Measurements from ENCODE around the gene PIP5K1A.
"Not testable (repeated sequence)": the region's sequence is repeated elsewhere in the genome, so short reads cannot be mapped to it uniquely, and the experiment has no call there.

The PIP5K1A gene

GRCh38 chr1:151193856-151194255, 4.5 kb upstream of the PIP5K1A start:
- no peak for DNase-seq

GRCh38 chr1:151194894-151195594, 3.3 kb upstream of the PIP5K1A start:
- not testable (repeated sequence) for DNase-seq

GRCh38 chr1:151196292-151196800, 2.0 kb upstream of the PIP5K1A start:
- peak; percentile 62 for DNase-seq

GRCh38 chr1:151197863-151198253, 494 bp upstream of the PIP5K1A start:
- DNase-seq = peak; percentile 7

GRCh38 chr1:151199873-151200581, 1.7 kb downstream of the PIP5K1A start:
- peak; percentile 52 for DNase-seq

- not testable (repeated sequence) for DNase-seq
Measured at GRCh38 chr1:151205381-151205965, 7.1 kb downstream of the PIP5K1A start.

DNA sequence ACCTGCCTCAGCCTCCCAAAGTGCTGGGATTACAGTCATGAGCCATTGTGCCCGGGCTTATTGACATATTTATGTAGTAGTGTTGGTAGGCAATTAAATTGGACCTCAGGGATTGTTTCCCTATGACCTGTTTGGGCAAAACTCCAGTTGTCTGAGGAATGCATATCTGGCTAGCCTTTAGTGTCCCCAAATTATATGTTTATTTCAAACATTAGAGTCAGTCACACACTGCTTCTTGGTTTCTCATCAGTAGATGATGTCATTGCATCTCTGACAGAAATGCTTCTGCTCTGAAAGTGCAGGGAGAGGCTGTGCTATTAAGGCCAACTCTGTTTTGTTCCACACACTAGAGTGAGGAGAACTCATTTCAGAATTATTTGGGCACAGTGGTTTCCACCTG, 12.5 kb downstream of the PIP5K1A start:
- DNase-seq = no peak

- DNase-seq = peak; percentile 4
Measured at GRCh38 chr1:151211972-151212705, 13.8 kb downstream of the PIP5K1A start.

DNA sequence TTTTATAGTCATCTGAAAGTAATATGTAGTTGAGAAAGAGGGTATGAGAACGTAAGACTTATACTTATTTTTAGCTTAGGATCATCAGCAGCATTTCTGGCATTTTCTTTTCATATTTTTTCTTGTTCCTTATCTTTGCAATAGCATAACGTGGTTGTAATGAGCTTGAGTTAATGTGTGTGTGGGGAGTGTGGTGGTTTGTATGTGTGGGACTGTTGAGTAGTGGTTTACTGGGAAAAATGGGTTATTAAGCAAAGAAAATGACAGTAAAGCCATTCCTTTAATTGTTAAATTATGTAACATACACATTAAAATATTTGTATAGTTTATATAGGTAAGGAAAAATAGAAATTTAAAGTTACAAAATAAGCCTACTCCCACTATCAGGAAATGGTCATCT, 15.2 kb downstream of the PIP5K1A start:
- DNase-seq = no peak

DNA sequence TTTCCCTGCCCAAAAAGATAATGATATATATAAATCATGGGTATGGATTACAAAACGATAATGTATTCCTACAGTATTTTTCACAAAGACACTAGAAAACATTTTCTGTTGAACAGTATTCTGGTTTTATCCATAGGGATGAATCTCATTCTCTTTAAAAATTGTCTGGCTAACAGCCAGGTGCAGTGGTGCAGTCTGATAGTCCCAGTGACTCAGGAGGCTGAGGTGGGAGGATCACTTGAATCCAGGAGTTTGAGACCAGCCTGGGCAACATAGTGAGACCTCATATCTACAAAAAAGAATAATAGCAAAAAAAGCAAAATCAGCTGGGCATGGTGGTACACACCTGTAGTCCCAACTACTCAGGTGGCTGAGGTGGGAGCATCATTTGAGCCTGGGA, 23.3 kb downstream of the PIP5K1A start:
- no peak for DNase-seq

- DNase-seq = no peak
Measured at GRCh38 chr1:151222130-151222529, 23.8 kb downstream of the PIP5K1A start.

GRCh38 chr1:151235235-151235634, 36.9 kb downstream of the PIP5K1A start:
- no peak for DNase-seq

- no peak for DNase-seq
Measured at GRCh38 chr1:151237678-151238466, 39.5 kb downstream of the PIP5K1A start.

DNA sequence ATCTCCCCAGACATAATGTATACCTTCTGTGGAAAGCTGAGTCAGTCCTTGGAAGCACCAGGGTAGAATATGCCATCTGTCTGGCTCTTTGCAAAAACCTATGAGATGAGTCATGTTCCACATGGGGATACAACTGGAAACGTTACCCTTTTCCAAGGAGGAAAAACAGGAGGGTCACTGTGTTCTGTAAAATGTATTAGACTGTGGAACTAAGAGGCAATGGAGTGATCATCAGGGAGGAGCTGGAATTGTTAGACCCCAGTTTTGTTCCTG, 40.1 kb downstream of the PIP5K1A start:
- DNase-seq = no peak

DNA sequence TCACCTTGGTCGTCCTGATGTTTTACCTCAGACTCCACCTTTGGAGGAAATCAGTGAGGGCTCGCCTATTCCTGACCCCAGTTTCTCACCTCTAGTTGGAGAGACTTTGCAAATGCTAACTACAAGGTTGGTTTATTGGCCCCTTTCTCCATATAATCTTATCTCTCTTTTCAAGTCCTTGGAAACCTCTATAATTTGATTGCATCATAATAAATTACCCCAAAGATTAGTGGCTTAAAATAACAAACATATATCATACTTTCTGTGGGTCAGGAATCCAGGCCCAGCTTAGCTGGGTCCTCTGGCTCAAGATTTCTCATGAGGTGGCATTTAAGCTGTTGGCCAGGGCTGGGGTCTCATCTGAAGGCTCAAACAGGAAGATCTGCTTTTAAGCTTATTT, 44.1 kb downstream of the PIP5K1A start:
- no peak for DNase-seq

DNA sequence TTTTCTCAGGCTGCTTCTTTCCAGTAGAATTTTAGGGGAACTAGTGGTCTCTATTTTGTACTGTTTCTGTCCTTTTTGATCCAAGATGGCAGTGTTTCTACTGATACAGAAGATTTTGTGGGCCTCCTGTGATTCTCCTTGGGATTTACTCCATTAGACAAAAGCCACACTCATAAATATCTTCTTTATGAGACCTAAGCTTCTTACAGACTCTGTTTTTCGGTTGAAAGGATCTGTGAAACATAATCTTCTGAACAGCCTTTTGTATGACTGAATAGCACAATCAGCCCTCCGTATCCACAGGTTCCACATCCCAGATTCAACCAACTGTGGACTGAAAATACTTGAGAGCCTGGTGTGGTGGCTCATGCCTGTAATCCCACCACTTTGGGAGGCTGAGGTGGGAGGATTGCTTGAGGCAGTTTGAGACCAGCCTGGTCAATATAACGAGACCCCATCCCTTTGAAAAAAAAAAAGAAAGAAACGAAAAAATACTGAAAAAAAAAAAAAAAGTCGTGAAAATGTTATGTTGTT, 45.4 kb downstream of the PIP5K1A start:
- DNase-seq = no peak

GRCh38 chr1:151246786-151247185, 48.4 kb downstream of the PIP5K1A start:
- DNase-seq = no peak

DNA sequence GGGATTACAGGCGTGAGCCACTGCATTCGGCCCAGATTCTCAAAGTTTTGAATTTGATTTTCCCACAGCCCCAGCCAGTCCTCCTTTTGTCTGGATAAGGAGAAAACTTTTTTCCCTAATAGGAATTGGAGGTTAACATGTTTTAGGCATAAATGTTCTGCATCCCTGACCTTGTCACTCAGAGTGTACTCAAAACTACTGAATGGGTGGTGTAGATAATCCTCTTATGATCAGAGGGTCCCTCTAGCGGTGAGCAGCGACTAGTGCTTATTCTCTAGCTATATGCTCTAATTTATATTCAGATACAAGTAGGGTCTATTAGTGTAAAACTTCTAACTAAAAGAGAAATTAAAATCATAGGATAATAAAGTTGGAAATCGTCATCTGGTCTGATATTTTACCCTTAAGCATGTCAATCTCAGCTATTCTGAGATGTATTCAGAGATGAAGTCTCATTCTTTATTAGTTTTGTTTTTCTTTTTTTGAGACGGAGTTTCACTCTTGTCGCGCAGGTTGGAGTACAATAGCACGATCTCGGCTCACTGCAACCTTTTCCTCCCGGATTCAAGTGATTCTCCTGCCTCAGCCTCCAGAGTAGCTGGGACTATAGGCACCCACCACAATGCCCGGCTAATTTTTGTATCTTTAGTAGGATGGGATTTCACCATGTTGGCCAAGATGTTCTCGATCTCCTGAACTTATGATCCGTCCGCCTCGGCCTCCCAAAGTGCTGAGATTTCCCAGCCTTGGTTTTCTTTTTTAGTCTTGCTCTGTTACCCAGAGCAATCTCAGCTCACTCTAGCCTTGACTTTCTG, 53.5 kb downstream of the PIP5K1A start:
- peak; percentile 75 for DNase-seq

- DNase-seq = peak; percentile 93
Measured at GRCh38 chr1:151254217-151255213, 56.2 kb downstream of the PIP5K1A start, which contains the start of gene PSMD4. Gene PSMD4 (plus strand): TSS chr1:151254734. CDS start chr1:151254783, 49 bp downstream.

DNA sequence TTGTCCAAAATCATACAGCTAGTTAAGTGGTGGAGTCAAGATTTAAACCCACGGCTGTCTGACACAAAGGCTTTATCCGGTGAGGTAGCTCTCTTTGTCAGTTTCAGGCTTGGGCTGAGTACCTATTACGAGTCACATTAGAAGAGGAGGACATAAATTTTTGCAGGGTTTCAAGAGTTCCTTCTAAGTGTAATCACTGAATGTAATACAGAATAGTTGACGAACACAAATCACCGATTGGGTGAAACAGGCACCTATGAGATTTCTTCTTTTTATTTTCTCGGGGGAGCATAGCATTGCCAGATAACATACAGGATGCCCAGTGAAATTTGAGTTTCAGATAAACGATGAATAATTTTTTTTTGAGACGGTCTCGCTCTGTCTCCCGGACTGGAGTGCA, 57.0 kb downstream of the PIP5K1A start:
- no peak for DNase-seq

Measured in CD4-positive, alpha-beta T cell treated with Interleukin-17A for 4 hours (primary cell).